Fibroblast of mammary gland (primary cell): ENCODE measurements around the gene TNFRSF21.

Experiments used
- DNase-seq: peaks from one replicate; pipeline ENCODE4 v3.0.0-alpha.2; 2010; ENCODE audit warnings: low read depth
- H3K4me3 ChIP-seq: 2 replicates; pipeline ENCODE4 v1.5.1; 2011; ENCODE audit warnings: low read depth, mild to moderate bottlenecking, low read length, moderate library complexity; ENCODE audit not compliant: control insufficient read depth
- CTCF ChIP-seq: conservative IDR thresholded peaks from 2 replicates; pipeline ENCODE4 v1.5.1; 2011; ENCODE audit warnings: low read depth, low read length, inconsistent platforms; ENCODE audit not compliant: control insufficient read depth, insufficient read depth

TNFRSF21 gene

GRCh38 chr6:47352194-47352920 lies 42.7 kb upstream of the TNFRSF21 start:
- TF ChIP-seq CTCF, result peak; percentile 29
- DNase-seq, result no peak
- no peak overlapping the region for H3K4me3 ChIP-seq

- no peak overlapping the region for H3K4me3 ChIP-seq
- no peak for DNase-seq
- TF ChIP-seq CTCF, result no peak
Measured at GRCh38 chr6:47351621-47352020, 41.9 kb upstream of the TNFRSF21 start.

- TF ChIP-seq CTCF, result no peak
- H3K4me3 ChIP-seq, result no peak overlapping the region
- DNase-seq, result no peak
Measured at GRCh38 chr6:47349931-47350330, 40.2 kb upstream of the TNFRSF21 start.

- DNase-seq, result no peak
- no peak overlapping the region for H3K4me3 ChIP-seq
- TF ChIP-seq CTCF, result no peak
Measured at GRCh38 chr6:47348316-47348863, 38.7 kb upstream of the TNFRSF21 start.

DNA sequence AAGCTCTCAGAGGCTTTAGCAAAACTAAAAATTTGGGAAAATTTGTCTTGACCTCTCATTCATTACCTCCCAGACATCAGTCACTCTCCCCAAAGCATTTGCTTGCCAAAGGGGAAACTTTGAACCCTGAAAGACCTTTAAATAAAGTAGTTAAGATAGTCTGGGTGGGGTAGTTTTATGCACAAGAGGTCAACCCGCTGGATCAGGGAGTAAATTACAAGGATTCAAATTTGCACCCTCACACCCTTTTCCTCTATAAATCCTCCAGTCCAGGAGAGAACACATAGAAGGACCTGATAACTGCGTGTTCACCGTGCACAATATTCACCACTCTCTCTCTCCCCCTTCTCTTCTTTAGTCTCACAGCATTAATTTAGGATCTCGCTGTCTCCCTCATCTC lies 36.1 kb upstream of the TNFRSF21 start:
- TF ChIP-seq CTCF, result no peak
- H3K4me3 ChIP-seq, result no peak overlapping the region
- DNase-seq, result no peak

- DNase-seq, result no peak
- H3K4me3 ChIP-seq, result no peak overlapping the region
- no peak for TF ChIP-seq CTCF
Measured at GRCh38 chr6:47344022-47344421, 34.3 kb upstream of the TNFRSF21 start.

DNA sequence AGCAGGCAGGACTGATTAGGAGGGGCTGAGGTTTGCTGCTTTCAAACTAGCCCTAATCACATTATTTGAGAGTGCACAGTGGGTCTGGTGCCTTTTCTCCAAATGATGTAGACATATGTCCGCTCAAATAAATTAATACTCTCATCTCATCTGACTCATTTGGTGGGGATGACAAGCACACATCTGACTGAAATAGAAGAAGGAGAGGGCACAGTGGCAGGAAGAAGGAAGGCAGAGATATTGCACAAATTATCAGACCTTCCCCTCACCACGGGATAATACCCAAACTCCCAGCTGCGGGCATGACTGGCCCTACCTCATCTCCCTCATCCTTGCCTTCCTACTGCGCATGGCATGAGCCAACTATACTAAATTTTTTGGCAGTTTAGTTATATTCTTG lies 33.9 kb upstream of the TNFRSF21 start:
- TF ChIP-seq CTCF, result no peak
- H3K4me3 ChIP-seq, result no peak overlapping the region
- DNase-seq, result no peak
